Activated T-helper 1 cell treated with Interleukin-2 at 50 U/mL for 16 hours (primary cell): ENCODE measurements around the gene ABHD17C.
"Not testable (repeated sequence)": the region's sequence is repeated elsewhere in the genome, so short reads cannot be mapped to it uniquely, and the experiment has no call there.

Source experiments
- DNase-seq: peaks from one replicate; pipeline ENCODE4 v3.0.0-alpha.2; 2020; ENCODE audit warnings: low read depth

ABHD17C gene

DNA sequence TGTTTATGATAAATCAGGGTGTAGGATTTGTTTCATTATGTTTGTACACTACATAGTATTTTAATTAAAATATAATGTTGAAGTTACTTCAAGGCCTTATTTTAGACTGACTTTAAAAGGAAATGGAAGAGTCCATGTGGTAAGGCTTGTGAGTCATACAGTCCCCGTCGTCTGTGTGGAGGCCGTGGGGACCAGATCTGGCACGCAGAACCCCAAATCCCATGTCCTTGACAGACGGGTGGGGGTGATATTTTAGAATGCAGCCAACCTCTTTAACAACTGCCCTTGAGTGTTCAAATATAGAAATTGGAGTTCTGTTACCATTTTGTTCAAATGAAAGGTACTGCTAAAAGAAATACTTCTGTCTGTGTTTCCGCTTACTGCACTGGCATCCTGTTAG is 35.8 kb downstream of the ABHD17C start:
- no peak for DNase-seq

DNA sequence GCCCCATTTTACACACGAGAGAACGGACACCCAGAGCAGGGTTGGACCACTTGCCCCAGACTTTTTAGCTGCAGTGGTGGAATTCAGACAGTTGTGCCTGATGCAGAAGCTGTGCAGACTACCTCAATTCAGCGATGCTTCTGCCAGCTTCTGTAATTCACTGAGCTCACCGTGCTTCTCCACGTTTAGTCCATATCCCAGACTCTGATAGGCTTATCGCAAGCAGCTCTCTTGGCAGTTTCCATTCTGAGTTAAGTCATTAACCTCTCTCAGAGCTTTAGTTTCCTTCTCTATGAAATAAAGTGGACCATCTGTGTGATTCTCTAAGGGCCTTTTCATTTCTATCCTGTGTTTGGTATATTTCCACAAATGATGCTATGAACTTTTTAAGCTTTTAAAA is 37.1 kb downstream of the ABHD17C start:
- DNase-seq = no peak

DNA sequence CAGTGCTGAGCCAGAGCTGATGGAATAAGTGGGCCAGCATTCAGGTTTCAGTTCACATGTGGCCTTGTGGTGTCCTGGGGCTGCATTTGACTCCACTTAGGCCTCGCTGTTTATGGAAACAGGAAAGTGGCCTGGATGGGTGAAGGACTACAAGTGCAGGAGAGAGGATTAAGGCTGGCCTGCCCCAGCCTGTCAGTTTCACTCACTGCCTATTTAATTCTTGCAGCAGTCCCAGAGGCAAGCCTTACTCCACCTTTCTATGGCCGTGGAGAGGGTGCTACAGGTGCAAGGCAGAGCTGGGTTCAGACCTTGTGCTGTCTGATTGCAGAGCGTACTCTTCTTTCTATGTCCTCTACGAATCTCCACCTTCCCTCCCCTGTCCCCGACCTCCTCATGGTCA is 37.7 kb downstream of the ABHD17C start:
- no peak for DNase-seq

DNA sequence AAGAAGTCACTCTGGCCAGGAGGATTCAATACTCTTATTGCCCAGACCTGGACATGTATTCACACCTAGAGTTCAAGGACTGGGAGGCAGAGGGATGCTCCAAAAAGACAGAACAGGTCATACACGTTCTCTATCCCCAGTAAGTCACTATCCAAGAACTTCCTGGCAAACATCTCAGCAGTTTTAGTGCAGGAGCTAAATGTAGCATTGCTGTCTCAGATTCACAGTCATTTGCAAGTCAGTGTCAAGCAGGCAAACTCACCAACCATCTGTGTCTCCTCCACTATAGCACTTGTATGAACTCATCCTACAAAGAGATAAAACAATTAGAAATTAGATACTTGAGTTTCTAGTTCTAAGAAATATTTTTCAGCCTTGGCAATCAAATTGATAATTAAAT is 38.4 kb downstream of the ABHD17C start:
- no peak for DNase-seq

DNA sequence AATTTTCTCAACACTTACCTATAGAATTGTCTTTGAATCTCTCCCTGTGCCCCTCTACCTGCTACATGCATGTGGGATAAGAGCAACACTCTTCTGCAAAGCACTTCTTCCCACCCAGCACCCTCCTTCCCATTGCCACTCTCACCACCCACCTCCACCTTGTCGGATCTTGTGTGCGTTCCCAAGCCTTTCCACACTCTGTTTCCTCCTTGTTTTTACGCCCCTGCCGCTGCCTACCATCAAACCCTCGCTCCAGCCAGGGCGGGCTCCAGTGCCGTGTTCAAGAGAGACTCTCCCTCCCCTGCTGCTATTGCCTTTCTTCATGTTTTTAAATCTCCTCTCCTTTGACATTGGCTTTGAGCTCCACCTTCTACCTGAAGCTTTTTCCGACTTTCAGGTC is 40.2 kb downstream of the ABHD17C start:
- DNase-seq = no peak

DNA sequence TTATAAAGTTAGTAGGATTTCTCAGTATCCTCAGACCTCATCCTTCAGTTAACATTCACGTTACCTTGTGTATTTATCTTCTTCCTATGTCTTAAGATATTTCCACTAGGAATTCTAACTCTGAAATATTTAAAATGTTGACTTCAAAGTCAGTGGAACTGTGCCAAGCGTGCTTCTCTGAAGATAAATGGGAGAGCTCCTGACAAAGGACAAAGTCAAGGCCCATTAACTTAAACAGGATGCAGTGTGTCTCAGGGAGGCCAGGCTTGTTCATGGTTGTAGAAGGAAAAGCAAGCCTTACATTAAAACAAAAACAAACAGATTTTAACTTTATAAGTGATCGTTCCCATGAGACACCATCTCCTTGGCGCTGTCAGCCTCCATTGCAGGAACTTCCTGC is 41.5 kb downstream of the ABHD17C start:
- no peak for DNase-seq

DNA sequence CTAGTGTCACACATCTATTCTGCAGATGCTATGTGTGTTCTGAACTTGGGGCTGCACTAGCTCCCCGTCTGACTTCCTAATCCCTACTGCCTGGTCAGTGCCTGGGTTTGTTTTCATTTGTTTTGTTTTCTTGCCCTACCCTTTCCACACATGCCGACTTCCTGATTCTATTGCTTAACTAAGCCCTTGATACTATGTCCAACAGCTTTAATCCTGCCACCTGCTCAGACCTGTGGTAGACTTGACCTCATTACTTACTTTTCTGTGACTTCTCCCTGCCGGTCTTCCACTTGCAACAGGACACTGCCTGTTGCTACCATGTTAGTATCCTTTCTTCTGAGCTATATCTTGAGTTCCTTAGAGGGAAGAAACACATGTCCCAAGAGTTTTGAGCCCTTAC is 44.8 kb downstream of the ABHD17C start:
- no peak for DNase-seq

DNA sequence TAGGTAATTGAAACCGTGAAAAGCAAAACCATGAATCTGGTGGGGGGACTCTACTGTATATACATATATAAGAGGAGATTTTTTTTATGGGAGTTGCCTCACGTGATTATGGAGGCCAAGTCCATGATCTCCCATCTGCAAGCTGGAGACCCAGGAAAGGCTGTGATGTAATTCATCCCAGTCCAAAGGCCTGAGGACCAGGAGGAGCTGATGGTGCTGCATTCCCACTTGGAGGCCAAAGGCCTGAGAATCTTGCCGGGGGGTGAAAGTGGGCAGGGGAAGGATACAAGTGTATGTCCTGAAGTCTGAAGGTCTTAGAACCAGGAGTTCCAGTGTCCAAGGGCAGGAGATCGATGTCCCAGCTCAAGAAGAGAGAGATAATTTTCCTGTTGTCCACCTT is 47.0 kb downstream of the ABHD17C start:
- no peak for DNase-seq

DNA sequence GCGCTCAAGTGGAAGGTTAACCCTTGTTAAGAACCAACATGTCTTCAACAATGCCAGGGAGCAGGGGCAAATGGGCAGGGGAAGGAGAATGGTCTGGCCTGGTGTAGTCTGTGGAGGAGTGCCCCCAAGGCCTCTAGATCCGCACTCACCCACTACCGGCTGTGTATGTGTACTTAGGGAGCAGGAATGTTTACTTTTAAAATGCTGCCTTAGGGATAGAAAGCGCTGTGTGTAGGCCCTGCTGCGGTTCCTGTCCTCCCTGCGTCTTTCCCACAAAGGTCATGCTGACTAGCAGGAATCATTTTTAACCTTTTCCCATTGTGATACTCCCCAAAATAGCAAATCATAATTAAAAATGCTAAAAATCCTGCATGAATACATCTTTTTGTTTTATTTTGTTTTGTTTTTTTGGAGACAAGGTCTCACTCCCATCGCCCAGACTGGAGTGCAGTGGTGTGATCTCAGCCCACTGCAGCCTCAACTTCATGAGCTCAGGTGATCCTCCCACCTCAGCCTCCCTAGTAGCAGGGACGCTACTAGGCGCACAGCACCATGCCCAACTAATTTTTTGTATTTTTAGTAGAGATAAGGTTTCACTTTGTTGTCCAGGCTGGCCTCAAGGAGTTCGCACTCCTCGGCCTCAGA is 48.2 kb downstream of the ABHD17C start:
- DNase-seq = no peak

DNA sequence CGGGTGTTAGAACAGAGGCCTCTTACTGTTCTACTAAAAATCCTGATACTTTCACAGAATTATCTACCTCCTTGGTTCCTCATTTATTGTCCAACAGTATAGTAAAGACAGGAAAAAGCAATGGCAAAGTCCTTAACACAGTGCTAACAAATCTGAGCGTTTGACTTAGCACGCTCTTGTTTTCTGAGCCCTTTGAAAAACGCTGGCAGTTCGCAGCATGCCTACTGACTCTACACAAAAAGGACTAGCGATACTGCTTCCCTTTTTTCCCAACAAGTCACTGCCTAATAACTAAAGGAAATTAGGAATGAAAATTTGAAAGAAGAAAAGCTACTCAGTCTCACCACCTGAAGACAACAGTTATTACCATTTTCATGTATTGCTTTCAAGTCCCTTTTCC is 49.3 kb downstream of the ABHD17C start:
- no peak for DNase-seq

DNA sequence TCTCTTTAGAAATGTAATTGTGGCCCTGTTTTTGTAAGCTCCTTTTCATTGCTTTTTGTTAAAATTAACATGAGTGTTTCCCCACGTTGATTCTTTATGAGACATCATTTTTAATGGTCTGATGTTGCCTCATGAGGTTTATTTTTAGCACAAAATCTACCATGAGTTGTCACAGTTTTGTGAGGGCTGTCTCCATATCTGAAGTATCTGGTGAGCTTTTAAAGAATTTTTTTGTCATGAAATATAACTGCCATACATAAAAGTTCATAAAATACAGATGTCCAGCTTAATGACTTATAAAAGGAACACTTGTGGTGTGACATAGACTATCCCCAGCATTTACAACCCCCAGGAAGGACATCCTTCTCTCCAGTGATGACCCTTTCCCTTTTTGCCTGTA is 49.7 kb downstream of the ABHD17C start:
- no peak for DNase-seq

DNA sequence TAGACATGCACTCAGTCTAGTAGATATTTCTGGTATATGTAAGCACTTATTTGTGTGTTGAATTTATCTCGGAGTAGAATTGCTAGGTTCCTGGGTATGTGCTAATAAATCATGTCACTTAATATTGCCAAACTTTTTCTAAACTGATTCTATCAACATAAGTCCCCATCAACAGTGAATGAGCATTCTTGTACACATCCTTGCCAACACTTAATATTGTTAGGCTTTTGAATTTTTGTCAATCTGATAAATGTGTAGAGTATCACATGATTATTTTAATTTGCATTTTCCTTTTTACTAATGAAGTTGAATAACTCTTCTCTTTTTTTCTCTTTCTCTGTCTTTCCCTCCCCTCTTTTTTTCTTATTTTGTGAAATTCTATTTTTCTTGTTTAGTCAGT is 50.8 kb downstream of the ABHD17C start:
- no peak for DNase-seq

DNA sequence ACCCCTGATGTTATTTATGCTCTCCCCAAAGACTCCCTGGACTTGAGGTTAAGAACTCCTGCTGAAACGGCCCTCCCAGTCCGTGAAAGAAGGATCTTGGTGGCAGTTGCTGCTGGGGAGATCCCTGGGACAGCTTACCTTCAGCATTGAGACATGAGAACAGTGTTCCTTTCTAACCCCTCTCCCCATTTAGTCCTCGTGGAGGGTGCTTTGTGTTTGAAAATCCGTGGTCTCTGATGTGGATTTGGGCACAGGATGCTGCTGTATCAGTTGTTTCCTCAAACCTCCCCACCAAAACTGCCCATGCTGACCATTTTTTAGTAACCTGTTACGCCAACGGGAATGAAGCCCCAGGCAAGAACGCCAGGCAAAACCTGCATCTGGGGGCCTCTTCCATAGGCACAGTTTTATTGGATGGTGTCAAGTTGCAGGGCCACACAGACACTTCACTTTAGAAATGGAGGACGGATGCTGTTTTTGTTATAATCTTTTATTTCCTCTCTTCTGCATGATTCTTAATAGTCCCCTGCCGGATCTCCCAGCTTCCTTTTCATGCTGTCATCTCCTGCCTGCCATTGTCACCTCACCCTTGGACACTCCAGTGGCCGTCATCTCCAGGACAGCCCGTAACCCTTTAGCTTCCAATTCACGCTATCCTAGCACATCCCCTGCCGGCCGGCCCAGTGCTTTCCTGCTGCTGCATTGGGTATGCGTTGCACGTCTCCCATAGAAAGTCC is 52.4 kb downstream of the ABHD17C start:
- no peak for DNase-seq

DNA sequence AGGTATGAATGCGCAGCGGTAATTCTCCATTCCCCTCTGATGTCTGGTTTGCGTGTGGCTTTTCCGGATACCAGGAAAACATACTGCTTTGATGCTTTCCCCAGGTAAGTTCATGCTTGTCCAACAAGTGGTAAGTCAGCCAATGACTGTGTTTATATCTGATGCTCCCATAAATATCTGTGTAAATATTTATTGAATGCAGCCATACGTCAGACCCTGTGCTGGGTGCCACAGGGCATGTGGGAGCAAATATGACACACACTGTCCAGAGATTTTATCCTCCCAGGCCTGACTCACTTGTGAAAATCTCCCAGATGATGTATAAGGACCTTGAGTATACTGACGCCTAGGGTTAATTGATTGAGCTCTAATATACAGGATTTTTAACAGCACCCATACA is 54.5 kb downstream of the ABHD17C start:
- no peak for DNase-seq

DNA sequence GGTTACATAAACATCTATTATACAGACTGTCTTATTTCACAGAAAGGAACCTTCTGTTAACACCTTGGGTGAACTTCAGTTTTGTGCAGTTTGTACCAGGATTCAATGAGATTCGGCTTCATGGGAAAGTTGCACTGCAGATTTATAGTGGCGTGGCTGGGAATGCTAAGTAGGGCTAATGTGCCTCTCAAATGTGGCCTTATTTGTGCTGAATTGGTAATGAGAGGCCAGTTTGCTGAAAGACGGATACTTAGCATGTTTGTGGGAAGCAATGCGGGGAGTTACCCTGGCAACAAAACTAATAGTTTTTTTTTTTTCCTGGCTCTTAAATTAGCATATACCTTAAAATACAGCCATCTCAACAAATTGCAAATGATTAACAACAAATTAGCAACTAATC is 55.5 kb downstream of the ABHD17C start:
- DNase-seq = no peak

DNA sequence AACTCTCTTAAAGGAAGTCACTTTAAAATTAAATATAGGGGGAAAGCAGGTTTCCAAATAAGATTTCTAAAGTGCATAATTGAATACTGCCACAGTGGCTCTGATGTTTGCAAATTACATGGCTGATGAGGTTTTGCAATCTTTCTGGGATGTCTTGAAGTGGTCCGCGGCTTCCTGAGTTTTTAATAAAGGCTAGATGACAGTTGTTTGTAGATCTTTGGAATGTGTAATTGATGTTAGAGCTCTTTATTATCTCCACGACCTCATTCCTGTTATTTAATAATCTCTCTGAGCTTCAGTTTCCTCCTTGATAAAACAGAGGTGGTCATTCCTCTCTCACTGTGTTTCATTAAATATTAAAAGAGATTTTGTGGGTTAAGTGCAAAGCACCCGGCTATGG is 57.1 kb downstream of the ABHD17C start:
- no peak for DNase-seq

DNA sequence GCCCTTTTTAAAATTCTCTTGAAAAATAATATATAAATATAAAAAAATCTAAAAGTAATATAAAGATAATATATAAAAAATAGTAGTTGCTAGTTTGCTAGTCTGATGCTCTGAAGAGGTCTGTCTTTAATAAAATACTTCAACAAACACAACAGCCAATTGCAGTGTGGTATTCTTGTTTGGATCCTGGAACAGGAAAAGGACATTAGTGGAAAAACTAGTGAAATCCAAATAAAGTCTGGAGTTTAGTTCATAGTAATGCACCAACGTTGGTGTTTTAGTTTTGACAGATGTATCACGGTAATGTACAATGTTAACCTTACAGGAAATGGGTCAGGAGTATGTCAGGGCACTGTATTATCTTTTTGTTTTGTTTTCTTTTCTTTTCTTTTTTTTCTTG is 58.1 kb downstream of the ABHD17C start:
- DNase-seq = no peak

DNA sequence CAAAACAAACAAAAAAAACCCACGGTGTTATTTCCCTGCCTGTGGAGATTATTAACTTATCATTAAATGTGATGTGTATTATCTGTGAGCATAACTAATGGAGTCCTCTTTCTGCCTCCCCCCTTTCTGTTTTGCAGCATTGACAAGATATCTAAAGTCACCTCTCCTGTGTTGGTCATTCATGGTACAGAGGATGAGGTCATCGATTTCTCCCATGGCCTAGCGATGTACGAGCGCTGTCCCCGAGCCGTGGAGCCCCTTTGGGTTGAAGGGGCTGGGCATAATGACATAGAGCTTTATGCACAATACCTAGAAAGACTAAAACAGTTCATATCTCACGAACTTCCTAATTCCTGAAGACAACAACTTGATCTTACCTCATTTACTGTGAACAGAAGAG is 58.9 kb downstream of the ABHD17C start:
- DNase-seq = no peak

DNA sequence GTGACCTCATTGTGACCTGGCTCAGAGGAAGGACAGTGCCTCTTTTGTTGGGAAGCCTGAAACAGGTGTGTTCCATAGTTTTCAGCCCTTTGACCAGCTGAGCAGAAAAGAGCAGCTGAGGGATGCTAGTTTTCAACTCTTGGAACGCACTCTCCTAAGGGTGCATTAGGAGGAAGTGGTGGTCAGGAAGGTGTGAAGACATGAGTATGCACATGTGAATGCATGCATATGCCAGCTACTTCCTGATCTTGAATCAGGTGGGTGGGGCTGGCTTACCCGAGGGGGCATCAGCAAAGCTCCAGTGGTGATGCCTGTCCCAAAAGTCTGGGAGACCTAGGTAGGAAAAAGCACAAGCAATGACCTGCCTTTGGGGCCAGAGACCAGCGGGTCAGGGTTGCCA is 60.8 kb downstream of the ABHD17C start:
- DNase-seq = no peak

DNA sequence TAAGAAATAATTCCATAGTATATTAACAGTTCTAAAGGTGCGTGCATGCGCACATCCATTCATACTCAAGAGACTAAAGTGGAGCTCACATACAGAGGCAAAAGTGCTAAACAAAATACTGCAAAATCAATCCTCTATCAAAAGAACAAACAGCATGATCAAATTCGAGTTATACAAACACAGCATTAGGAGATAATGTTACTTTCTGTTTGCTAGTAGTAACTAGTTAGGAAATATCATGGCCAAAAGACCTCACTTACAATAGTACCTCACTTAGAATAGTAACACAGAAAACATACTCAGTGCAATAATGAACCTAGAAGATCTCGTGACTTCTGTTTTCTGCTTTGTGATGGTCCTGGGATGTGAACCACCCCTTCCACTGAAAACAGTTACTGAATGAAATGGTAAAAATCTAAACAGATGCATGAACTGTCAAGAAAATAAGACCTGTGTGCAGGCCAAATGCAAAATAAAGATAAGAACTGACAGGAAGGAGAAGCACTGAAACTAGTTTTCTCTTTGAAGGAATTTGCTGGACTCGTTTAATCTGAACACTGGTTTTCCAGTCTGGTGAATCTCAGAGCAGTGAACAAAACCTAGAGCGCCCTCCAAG is 63.1 kb downstream of the ABHD17C start:
- no peak for DNase-seq

DNA sequence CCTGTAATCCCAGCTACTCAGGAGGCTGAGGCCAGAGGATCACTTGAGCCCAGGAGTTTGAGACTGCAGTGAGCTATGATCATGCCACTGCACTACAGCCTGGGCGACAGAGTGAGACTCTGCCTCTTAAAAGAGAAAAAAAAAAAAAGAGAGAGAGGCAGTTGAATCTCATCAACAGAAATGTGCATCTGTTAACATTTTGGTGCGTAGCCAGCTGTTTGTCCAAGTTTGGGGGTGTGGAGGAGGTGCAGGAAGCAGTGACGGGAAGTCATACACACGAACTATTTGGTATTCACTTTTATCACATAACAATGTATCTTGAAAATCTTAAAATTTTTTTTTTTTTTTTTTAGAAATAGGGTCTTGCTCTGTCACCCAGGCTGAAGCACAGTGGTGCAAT is 65.8 kb downstream of the ABHD17C start:
- DNase-seq = no peak

DNA sequence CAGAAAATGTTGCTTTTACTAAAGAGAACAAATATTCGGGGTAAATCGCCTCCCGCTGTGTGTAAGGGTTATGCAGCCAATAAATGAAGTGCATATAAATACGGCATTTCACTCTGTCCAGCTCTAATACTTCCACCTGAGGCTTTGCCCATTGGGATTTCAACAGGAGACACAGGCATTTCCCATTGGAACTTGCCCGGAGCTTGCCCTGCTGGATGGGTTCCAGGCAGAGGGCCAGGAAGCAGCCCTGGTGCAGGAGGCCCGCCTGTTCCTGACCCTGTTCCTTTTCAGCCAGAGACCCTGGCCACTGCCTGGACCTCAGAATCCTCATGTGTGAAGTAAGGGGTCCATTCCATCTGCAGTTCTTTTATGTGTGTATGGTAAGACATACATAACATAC is 66.6 kb downstream of the ABHD17C start:
- no peak for DNase-seq

DNA sequence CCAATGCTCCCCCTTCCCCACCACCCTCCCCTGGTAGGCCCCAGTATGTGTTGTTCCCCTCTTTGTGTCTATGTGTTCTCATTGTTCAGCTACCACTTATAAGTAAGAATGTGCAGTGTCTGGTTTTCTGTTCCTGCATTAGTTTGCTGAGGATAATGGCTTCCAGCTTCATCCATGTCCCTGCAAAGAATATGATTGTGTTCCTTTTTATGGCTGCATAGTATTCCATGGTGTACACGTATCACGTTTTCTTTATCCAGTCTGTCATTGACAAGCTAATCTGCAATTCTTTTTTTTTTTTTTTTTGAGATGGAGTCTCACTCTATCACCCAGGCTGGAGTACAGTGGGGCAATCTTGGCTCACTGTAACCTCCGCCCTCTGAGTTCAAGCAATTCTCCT is 68.1 kb downstream of the ABHD17C start:
- not testable (repeated sequence) for DNase-seq

DNA sequence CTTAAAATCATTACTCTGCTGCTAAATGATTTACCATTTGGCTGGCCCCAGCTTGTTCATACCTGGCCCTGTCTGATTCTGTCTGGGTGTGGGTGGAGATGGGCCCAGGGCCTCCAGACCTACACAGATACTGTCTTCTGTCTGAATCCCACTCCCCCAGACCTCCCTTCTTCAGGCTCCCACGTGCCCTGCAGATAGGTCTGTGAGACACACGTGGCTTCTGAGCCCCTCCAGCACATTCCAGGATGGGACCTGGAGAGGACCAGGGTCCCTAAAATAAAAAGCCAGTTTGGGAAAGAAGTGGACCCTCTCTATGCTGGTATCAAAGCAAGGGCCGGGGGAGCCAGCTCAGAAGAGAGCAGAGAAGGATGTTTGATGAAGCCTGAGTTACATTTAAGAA is 69.4 kb downstream of the ABHD17C start:
- no peak for DNase-seq
